ENCODE measurements around the gene PHKA2. TPM values are rescaled to one million over a fixed set of nuclear protein-coding genes. Genes with fewer than 3 reads are reported as not detected.

Gene PHKA2, protein sequence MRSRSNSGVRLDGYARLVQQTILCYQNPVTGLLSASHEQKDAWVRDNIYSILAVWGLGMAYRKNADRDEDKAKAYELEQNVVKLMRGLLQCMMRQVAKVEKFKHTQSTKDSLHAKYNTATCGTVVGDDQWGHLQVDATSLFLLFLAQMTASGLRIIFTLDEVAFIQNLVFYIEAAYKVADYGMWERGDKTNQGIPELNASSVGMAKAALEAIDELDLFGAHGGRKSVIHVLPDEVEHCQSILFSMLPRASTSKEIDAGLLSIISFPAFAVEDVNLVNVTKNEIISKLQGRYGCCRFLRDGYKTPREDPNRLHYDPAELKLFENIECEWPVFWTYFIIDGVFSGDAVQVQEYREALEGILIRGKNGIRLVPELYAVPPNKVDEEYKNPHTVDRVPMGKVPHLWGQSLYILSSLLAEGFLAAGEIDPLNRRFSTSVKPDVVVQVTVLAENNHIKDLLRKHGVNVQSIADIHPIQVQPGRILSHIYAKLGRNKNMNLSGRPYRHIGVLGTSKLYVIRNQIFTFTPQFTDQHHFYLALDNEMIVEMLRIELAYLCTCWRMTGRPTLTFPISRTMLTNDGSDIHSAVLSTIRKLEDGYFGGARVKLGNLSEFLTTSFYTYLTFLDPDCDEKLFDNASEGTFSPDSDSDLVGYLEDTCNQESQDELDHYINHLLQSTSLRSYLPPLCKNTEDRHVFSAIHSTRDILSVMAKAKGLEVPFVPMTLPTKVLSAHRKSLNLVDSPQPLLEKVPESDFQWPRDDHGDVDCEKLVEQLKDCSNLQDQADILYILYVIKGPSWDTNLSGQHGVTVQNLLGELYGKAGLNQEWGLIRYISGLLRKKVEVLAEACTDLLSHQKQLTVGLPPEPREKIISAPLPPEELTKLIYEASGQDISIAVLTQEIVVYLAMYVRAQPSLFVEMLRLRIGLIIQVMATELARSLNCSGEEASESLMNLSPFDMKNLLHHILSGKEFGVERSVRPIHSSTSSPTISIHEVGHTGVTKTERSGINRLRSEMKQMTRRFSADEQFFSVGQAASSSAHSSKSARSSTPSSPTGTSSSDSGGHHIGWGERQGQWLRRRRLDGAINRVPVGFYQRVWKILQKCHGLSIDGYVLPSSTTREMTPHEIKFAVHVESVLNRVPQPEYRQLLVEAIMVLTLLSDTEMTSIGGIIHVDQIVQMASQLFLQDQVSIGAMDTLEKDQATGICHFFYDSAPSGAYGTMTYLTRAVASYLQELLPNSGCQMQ
- 42.1 TPM for polyA plus RNA-seq (2012; ENCODE audit: insufficient read depth, insufficient read length, low read depth)

GRCh38 chrX:18983666-18984380 is at the start of gene PHKA2:
PHKA2 (minus strand) TSS chrX:18984114; CDS start chrX:18983932, 182 bp downstream.
- H3K9me3 ChIP-seq = no peaks in the 10 kb centered on the region
- no peaks in the 10 kb centered on the region for H3K27me3 ChIP-seq
- H3K4me3 ChIP-seq (ENCODE audit: low read depth, low read length) = peak within 1 kb of the TSS; percentile 72
- H3K4me1 ChIP-seq = no peaks in the 10 kb centered on the region
- no peak for DNase-seq
- no peaks in the 10 kb centered on the region for H3K36me3 ChIP-seq
- TF ChIP-seq CTCF (IDR thresholded peaks at IDR 0.05; ENCODE audit: low read depth, low read length) = no peak

DNA sequence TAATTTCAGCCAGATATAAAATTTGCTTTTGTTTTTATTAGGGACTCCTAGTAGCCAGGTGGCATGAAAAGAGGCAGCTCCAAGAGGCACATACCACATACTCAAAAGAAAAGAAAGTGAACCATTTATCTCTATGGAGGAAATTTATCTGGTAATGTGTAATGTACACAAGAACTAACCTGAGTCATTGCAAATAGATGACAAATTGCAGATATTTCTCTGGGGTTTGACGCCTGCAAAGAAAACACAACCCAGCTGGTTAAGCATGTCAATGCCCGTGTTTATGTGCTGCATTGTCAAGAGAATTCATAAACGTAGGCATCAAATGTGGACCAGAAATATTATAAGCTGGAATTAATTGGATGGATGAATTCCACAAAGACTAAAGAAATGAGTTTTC is 46.9 kb upstream of the PHKA2 start:
- no peaks in the 10 kb centered on the region for H3K9me3 ChIP-seq
- H3K4me1 ChIP-seq = no peaks in the 10 kb centered on the region
- no peaks in the 10 kb centered on the region for H3K36me3 ChIP-seq
- no peak overlapping the region for H3K4me3 ChIP-seq (ENCODE audit: low read depth, low read length)
- no peak for TF ChIP-seq CTCF (IDR thresholded peaks at IDR 0.05; ENCODE audit: low read depth, low read length)
- DNase-seq = no peak
- H3K27me3 ChIP-seq = no peaks in the 10 kb centered on the region

- no peak for DNase-seq
- no peak overlapping the region for H3K4me3 ChIP-seq (ENCODE audit: low read depth, low read length)
- H3K27me3 ChIP-seq = no peaks in the 10 kb centered on the region
- H3K4me1 ChIP-seq = no peaks in the 10 kb centered on the region
- TF ChIP-seq CTCF (IDR thresholded peaks at IDR 0.05; ENCODE audit: low read depth, low read length) = no peak
- no peaks in the 10 kb centered on the region for H3K9me3 ChIP-seq
- H3K36me3 ChIP-seq = no peaks in the 10 kb centered on the region
Measured at GRCh38 chrX:19028560-19028959, 44.6 kb upstream of the PHKA2 start.

GRCh38 chrX:19024366-19024765 is 40.5 kb upstream of the PHKA2 start:
- Histone ChIP-seq H3K36me3 (no peaks in the 10 kb centered on the region), H3K4me3 (ENCODE audit: low read depth, low read length) (no peak overlapping the region), H3K9me3 (no peaks in the 10 kb centered on the region), H3K27me3 (no peaks in the 10 kb centered on the region), H3K4me1 (no peaks in the 10 kb centered on the region)
- TF ChIP-seq CTCF (IDR thresholded peaks at IDR 0.05; ENCODE audit: low read depth, low read length) = no peak
- DNase-seq = no peak

DNA sequence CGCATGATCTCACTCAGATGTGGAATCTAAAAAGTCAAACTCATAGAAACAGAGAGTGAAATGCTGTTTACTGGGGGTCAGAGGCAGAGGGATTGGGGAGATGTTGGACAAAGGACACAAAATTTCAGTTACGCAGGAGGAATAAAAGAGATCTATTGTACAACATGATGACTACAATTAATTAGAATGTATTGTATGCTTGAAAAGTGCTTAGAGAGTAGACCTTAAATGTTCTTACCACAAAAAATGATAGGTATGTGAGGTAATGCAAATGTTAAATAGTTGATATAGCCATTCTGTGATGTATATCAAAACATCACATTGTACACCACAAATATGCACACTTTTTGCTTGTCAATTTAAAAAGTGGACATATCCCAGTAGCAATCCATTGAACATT is 36.1 kb upstream of the PHKA2 start:
- no peaks in the 10 kb centered on the region for H3K9me3 ChIP-seq
- no peak for TF ChIP-seq CTCF (IDR thresholded peaks at IDR 0.05; ENCODE audit: low read depth, low read length)
- DNase-seq = no peak
- H3K4me1 ChIP-seq = no peaks in the 10 kb centered on the region
- H3K27me3 ChIP-seq = no peaks in the 10 kb centered on the region
- no peaks in the 10 kb centered on the region for H3K36me3 ChIP-seq
- H3K4me3 ChIP-seq (ENCODE audit: low read depth, low read length) = no peak overlapping the region

Measured in BE2C (cell line).